ENCODE data around the gene U2AF1.
"Not testable (repeated sequence)": the region's sequence is repeated elsewhere in the genome, so short reads cannot be mapped to it uniquely, and the experiment has no call there.

U2AF1 gene, protein sequence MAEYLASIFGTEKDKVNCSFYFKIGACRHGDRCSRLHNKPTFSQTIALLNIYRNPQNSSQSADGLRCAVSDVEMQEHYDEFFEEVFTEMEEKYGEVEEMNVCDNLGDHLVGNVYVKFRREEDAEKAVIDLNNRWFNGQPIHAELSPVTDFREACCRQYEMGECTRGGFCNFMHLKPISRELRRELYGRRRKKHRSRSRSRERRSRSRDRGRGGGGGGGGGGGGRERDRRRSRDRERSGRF

DNA sequence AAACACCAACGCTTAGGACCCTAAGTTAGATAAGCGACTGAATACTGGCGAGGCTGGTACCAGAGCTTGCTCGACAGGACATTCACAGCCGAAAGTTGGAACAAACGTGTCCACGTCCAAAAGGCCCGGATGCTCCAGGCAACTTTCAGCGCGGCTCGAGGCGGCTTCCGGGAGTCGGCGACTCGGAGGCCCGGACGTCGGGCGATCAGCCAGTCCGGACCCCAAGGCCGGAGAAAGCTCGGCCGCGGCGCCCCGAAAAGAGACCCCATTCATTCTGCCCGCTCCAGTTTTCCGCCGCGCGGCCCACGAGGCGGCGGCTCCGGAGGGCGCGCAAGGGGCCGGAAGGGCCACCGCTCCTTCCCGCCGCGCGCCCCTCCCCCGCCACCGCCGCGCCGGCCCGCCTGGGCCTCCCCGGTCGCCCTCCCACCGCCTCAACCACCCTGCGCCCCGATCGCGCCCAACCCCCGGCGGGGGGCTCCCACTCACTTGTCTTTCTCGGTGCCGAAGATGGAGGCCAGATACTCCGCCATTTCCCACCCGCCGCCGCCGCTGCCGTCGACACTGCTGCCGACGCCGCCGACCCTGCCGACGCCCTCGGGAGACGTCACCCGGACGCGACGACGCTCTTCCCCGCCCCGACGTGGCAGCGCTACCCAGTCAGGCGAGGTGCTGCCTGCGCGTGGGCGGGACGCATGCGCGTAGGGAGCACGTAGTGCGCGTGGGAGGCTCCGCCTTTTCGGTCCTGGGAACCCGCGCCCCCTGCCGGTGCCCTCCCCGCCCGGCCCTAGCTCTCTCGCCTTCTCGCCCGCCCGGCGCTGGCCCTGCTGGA lies at the start of gene U2AF1:
U2AF1 (minus strand) TSS at position 606 of the 829 bp plus-strand sequence; CDS start at position 530, 76 bp downstream.
- DNase-seq (ENCODE audit: low spot score), result not testable (repeated sequence)

DNA sequence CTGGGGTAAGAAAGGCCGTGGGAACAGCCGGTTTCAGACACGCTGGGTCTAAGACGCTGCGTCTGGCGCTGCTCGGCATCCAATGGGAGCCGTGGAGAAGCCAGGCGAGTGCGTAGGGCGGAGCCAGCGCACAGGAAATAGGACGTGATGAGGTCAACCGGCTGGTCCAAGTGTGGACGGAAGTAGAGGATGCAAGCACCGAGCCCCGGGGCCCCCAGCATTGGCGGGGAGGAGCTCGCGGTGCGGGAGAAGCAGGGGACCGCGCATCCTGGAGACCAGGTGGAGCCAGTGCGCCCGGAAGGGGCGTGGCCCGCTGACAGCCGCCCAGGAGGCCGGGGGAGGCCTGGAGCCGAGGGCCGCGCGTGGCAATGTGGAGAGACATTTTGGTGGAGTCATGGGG lies 46.2 kb upstream of the U2AF1 start:
- not testable (repeated sequence) for DNase-seq (ENCODE audit: low spot score)

DNA sequence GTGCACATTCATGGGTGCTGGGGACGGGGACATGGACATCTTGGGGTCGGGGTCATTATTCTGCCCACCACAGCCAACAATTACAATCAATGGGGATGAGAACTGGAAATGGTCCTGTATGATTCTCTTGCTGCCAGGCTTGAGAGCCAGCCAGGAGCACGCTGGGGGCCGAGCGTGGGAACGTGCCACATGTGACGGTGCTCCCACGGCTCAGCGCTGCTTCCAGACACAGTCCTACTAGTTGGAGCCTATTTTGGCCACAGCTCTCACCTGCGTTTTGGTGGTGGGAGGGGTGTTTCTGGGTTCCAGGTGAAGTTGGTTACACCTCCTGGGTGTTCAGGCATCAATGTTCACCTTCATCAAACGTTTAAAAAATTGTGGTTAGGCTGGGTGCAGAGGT lies 42.0 kb upstream of the U2AF1 start:
- DNase-seq (ENCODE audit: low spot score), result not testable (repeated sequence)

DNA sequence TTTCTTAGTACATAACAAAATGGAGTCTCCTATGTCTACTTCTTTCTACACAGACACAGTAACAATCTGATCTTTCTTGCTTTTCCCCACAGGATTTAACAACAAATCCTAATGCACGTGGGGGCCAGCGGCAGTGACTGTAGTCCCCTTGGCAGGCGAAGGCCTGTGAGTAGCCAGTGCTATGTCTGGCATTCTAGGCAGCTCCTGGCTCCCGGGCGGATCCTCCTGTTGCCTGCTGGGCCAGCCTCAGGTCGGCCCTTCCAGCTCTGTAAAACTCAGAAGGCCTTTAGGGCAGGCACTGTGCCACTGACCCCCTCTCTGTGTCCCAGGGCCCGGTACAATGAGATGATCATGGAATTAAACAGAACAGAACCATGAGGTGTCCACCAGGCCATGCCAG lies 40.6 kb upstream of the U2AF1 start:
- not testable (repeated sequence) for DNase-seq (ENCODE audit: low spot score)

DNA sequence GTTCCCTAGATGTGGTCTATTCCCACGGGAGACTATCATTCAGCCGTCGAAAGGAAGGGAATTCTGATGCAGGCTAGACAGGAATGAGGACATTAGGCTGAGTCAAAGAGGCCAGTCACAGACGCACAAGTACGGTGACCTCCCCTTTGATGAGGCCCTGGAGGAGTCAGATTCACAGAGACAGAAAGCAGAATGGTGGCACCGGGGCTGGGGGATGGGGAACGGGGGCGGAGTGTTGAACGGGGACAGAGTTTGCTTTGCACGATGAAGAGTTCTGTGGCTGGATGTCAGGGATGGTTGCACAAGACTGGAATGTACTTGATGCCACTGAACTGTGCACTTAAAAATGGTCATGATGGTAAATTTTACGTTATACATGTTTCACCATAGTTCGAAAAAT lies 39.3 kb upstream of the U2AF1 start:
- DNase-seq (ENCODE audit: low spot score), result not testable (repeated sequence)

DNA sequence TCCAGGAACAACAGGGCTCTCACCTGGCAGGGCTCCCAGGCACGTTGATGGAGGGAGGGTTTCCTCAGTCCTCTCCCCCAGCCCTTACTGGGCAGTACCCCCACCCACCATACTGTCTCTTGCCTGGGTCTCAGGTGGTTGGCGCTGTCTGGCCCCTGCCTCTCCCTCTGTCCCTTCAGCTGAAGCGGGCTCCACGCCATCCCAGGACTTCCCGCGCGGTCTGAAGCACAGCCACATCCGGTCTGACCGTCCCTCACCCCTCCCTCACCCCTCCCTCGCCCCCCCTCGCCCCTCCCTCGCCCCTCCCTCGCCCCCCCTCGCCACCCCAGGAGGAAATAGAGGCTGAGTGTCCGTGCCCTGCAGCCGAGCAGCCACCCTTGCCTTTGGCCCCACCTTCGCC lies 34.0 kb upstream of the U2AF1 start:
- DNase-seq (ENCODE audit: low spot score), result not testable (repeated sequence)

DNA sequence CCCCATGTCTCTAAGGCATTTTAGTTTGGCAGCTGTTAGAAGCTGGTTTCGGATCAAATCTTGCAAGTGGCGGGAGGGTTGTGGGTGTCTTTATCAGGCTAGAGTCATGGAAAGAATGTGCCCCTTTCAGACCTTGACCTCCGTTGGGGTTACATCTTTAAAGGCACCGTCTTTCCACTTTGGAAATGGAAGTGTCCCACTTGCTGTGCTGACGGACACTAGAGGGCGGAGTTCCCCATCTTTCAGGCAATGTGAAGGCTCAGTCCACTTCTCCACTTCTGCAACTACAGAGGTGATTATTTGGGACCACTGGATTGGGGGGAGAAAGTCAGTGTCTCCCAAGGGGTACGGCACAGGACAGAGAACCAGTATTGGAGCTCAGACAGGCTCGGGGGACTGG lies 31.6 kb upstream of the U2AF1 start:
- not testable (repeated sequence) for DNase-seq (ENCODE audit: low spot score)

DNA sequence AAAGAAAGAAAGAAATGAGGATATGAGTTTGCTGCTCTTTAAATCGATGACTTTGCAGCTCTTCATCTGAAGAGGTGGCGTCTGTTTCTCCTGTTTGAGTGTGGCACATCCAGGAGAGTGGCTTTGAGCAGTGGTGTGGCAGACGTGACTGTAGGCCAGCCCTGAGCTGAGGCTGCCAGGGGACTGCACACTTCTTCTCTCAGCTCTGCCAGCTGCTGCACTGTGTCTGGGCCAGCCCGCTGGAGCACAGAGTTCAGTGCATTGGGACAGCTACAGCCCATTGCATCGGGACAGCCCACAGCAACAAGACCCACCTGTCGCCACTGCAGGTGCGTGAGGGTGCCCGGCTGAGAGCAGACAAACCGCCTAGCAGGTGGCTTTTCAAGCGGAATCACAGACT lies 27.1 kb upstream of the U2AF1 start:
- not testable (repeated sequence) for DNase-seq (ENCODE audit: low spot score)

DNA sequence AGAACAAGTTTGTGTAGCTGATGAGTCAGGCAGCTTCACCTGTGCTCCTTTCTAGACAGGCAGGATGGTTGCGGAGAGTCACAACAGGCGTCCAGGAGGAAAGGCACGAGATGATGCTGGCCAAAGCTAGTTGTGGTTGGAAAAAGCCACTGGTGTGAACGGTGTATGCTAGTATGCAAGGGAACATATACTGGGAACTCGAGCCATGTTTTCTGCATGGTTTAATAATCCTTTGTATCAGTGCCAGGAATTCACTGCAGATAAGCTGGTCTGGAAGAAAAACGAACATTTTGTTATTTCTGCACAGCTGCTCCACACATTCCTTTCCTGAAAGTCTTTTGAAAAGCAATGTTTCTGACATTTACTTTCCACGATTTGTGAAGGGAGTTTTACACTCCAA lies 22.7 kb upstream of the U2AF1 start:
- not testable (repeated sequence) for DNase-seq (ENCODE audit: low spot score)

DNA sequence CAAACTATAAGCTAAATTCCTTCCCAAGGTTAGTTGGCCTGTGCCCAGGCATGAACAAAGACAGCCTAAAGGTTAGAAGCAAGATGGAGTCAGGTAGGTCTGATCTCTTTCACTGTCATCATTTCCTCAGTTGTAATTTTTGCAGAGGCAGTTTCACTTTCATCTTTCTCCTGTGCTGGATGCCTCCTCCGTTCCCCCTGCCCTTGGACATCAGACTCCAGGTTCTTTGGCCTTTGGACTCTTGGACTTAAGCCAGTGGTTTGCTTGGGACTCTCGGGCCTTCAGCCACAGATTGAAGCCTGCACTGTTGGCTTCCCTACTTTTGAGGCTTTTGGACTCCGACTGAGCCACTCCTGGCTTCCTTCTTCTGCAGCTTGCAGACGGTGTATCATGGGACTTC lies 8.6 kb upstream of the U2AF1 start:
- DNase-seq (ENCODE audit: low spot score), result not testable (repeated sequence)

DNA sequence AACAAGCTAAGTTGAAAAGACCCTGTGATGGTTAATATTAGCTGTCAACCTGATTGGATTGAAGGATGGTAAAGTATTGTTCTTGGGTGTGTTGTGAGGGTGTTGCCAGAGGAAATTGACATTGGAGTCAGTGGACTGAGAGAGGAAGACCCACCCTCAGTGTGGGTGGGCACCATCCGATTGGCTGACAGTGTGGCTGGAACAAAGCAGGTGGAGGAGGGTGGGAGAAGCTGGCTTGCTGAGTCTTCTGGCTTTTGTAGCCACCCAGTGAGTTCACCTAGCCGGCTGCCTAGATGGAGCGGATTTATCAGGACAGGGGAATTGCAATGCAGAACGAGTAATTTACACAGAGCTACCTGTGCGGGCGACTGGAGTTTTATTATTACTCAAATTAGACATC lies 7.1 kb upstream of the U2AF1 start:
- DNase-seq (ENCODE audit: low spot score), result not testable (repeated sequence)

DNA sequence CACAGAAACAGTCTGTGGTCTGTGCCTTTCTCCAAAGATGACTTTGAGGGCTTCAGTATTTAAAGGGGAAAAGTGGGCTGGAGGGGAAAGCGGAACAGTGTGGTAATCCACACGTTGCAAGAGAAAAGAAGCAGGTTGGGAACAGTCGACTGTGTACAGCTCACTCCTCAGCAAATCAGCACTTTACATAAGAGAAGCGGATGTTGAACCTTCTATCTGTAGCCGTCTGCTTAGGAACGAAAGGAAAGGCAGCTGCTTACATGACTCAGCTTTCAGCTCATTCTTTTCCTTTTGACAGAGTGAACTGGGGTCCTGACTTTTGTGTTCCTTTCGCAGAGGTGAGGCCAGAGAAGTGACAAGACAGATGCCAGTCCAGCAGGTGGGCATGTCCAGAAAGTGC lies 1.6 kb upstream of the U2AF1 start:
- not testable (repeated sequence) for DNase-seq (ENCODE audit: low spot score)

DNA sequence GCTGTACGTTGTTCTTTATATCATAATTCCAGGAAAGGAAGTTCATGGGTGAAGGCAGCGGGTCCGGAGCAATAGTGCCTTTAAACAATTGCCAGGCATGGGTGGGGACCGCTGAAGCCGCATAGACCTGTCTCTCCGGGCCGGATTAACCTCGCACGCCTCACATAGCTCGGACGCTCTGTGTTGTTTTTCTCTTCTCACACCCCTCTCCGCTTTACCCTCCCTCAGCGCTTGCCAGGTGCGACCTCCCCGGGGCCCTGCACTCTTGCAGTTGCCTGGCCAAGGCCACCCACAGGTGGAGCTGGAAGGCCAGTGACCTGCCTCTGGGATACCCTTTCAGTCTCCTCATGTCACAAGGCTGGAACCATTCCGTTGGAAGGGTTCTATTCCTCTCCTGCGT lies 807 bp upstream of the U2AF1 start:
- not testable (repeated sequence) for DNase-seq (ENCODE audit: low spot score)

DNA sequence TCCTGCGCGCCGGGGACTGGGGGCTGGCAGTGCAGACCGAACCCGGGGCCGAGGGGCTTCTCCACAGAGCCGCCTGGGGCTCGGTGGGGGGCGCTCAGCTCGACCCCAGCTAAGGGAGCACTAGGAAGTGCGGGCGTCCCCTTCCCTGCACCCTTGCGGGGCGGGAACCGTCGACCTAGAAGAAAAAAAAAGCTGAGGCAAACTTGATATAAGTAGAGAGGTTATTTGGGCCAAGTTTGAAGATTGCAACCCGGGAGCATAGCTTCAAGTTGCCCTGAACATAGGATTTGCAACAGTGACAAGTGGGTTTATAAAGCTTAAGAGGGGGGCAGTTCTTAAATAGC lies 396 bp upstream of the U2AF1 start:
- DNase-seq (ENCODE audit: low spot score), result not testable (repeated sequence)

DNA sequence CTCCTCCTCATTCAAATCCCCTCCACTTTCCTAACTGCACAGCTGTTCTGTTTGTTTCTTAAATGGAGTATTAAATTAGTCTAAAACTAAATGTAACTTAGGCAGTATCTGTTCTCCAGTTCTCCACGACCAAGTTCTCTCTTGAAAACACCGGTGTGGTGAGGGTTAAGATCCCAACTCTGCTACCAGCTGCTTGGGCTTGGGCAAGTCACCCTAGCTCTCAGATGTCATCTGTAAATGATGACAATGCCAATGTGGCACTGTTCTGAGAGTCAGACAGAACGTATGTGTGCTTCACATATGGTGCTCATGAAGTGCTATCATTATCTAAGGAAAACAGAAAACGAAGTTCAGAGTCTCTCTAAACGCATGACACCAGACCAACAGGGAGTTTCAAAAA lies 2.7 kb downstream of the U2AF1 start:
- DNase-seq (ENCODE audit: low spot score), result not testable (repeated sequence)

DNA sequence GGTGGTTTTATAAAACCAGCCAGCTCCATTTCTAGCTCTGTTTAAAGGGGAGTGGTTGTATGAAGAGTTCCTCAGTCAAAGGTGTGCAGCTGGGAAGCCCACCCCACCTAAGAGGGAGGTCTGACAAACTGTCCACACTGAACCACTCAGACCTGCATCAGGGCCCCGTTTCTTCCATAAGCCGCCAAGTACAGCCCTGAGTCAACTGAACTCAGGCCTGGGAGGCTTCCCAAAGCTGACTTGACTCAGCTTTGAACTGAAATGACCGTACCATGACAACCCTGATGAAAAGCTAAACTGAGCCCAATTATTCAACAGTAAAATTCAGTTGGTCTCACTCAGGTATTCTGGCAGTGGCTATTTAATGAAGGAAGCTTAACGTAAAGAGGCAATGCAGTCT lies 5.1 kb downstream of the U2AF1 start:
- not testable (repeated sequence) for DNase-seq (ENCODE audit: low spot score)

DNA sequence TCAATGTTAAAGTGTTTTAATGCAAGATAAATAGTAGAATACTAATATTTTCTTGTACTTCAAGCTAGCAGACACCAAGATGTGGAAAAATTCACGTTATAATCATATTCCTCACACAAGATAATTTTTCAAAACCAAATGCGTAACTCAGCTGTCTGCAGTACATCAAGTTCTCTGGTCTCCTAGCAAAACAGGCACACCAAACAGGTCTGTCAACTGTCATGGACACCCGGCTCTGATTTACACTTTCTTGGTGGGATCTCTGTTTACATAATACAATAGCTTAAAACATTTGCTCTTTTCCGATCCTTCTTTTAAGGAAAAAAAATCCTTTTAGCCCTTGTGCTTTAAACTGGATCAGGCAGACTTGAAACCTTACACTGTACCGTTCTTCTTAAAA lies 5.7 kb downstream of the U2AF1 start:
- not testable (repeated sequence) for DNase-seq (ENCODE audit: low spot score)

DNA sequence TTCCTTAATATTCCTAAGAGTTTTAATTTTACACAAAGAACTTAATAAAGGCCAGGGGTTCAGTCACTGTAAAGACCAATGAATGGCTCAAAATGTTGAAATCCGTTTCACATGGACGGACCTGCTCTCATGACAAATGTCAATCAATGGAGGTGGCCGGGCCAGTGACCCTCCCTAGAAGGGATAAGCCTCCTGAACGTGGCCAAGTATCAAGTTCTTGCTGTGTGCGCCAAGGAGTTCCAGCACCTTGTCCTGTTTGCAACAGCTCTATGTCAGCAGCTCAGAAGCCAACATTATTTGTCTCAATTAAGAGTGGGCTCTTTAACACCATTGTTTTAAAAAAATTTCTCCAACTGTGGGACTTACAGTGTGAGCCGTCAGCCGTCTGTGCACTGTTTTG lies 6.4 kb downstream of the U2AF1 start:
- not testable (repeated sequence) for DNase-seq (ENCODE audit: low spot score)

DNA sequence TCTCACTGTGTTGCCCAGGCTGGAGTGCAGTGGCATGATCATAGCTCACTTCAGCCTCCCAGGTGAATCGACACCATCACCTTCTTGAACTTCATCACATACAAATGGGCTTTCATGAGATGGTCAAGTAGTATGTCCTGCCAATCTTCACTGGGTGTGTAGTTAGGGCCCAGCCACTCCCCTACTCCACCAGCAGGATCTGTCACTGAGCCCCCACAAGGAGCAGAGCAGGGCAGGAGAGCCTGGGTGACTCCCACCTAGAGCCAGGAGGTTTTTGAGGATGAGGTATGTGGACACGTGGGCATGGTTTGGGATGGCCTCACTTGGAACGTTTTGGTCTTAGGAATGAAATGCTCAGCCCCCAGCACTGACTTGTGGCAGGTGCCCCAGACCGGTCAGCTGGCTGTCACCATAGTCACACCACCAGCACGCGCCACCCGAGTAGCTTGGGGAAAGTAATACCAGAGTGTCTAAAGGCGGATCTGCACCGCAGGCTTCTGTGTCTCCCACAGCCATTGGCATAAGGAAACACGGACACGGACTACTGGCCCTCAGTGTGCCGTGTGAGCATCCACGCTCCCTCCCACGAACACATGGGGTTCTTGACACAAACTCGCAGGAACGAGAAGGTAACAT lies 15.3 kb downstream of the U2AF1 start:
- not testable (repeated sequence) for DNase-seq (ENCODE audit: low spot score)

DNA sequence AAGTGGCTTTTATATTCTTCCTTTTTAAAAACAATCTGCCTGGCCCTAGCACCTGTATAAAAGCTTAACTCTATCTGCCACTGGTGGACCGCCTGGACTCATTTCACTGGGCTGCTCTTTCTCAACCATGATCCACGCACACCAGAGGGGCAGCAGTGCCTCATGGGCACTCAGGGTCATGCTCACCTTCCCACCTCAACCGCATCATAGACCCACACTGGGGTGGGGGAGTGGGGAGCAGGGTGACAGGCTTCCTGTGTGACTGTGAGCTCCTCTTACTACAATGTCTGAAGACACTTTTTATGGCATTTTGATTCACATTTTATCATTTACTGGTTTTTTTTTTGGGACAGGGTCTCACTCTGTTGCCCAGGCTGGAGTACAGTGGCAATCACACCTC lies 16.4 kb downstream of the U2AF1 start:
- DNase-seq (ENCODE audit: low spot score), result not testable (repeated sequence)

DNA sequence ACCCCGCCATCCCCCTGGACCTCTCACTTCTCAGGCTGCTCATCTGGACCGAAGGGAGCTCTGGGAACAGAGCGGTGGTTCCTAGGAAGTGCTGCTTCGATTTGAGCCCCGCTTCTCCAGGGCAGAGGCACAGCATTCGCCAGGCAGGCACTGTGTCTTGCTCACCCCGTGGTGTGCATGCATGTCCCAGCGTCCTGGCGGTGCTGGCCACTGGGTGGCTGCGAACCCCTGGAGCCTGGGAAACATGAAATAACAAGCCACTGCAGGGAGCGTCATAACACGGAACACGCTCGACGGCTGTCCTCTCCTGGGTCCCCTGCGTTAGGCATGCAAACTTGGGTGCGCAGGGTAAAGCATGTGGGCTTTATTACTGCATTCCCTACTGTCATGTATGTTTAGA lies 17.9 kb downstream of the U2AF1 start:
- DNase-seq (ENCODE audit: low spot score), result not testable (repeated sequence)

DNA sequence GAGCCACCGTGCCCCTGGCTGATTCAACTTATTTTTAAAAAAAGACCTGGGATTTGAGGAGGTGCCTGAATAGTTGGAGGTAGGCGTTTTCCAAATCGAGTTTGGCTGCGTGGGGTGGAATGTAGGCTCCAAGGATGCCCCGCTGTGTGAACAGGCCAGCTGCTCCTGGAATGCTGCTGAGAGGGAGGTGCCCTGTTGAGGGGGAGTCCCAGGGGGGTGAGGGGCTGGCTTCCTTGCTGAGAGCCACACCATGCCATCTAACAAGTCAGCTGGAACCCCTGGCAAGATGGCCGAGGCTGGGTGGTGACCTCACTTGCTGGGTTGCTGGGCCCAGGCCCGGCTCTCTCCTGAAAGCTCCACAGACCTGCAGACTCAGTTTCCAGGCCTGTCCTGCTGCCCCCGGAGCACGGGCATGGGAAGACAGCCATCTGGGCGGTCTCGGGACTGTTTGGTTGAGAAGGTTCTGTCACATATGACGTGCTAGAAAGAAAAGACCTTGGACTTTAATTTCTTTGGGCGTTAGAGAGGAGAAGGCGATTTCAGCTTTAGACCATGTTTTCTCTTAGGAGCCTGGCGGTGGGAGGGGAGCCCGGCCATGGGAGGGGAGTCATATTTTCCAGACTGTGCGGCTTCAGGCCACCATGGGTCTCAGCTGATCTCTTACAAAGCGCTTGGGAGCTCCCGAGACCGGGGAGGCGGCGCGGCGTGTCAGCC lies 24.6 kb downstream of the U2AF1 start:
- DNase-seq (ENCODE audit: low spot score), result not testable (repeated sequence)

Measured in putamen (tissue), 1 donor.